GM21515 (cell line): ENCODE results near the gene NACC1.
"Not testable (repeated sequence)": the region's sequence is repeated elsewhere in the genome, so short reads cannot be mapped to it uniquely, and the experiment has no call there.

Source experiments
- ATAC-seq: cut with Tn5 transposase; IDR thresholded peaks from one replicate; pipeline ENCODE4 v1.9.1; 2021; ENCODE audit not compliant: unreplicated experiment

The NACC1 gene

GRCh38 chr19:13160557-13160956 lies 42.5 kb downstream of the NACC1 start:
- ATAC-seq: no peak

- ATAC-seq: peak; percentile 37
These were observed 44.9 kb downstream of the NACC1 start for GRCh38 chr19:13162724-13163608.

- ATAC-seq: no peak
These were observed 45.7 kb downstream of the NACC1 start for GRCh38 chr19:13163609-13164342.

- no peak for ATAC-seq
These were observed 46.5 kb downstream of the NACC1 start for GRCh38 chr19:13164343-13165161.

- no peak for ATAC-seq
These were observed 47.3 kb downstream of the NACC1 start for GRCh38 chr19:13165162-13165997.

- not testable (repeated sequence) for ATAC-seq
These were observed 48.1 kb downstream of the NACC1 start for GRCh38 chr19:13166151-13166550.

GRCh38 chr19:13169769-13170168 lies 51.7 kb downstream of the NACC1 start:
- ATAC-seq: no peak

GRCh38 chr19:13171146-13171545 lies 53.1 kb downstream of the NACC1 start:
- no peak for ATAC-seq

- no peak for ATAC-seq
These were observed 54.5 kb downstream of the NACC1 start for GRCh38 chr19:13172346-13173138.

- ATAC-seq: no peak
These were observed 55.2 kb downstream of the NACC1 start for GRCh38 chr19:13173139-13173737.

- ATAC-seq: no peak
These were observed 58.3 kb downstream of the NACC1 start for GRCh38 chr19:13176345-13176744.

- not testable (repeated sequence) for ATAC-seq
These were observed 59.5 kb downstream of the NACC1 start for GRCh38 chr19:13177584-13177983.

- ATAC-seq: not testable (repeated sequence)
These were observed 60.2 kb downstream of the NACC1 start for GRCh38 chr19:13178291-13178690.

GRCh38 chr19:13181747-13182388 lies 63.8 kb downstream of the NACC1 start:
- no peak for ATAC-seq

GRCh38 chr19:13184926-13185325 lies 66.9 kb downstream of the NACC1 start:
- ATAC-seq: not testable (repeated sequence)

GRCh38 chr19:13185763-13186657 lies 67.9 kb downstream of the NACC1 start:
- not testable (repeated sequence) for ATAC-seq

GRCh38 chr19:13186688-13187087 lies 68.6 kb downstream of the NACC1 start:
- ATAC-seq: not testable (repeated sequence)

- ATAC-seq: no peak
These were observed 69.4 kb downstream of the NACC1 start for GRCh38 chr19:13187419-13187818.
